HG03108 (cell line): Measurements from ENCODE around the gene LIN52.

Experiments used
- ATAC-seq: cut with Tn5 transposase; IDR thresholded peaks from one replicate; pipeline ENCODE4 v1.9.1; 2021; ENCODE audit warnings: moderate library complexity; ENCODE audit not compliant: unreplicated experiment

The LIN52 gene, protein sequence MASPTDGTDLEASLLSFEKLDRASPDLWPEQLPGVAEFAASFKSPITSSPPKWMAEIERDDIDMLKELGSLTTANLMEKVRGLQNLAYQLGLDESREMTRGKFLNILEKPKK

DNA sequence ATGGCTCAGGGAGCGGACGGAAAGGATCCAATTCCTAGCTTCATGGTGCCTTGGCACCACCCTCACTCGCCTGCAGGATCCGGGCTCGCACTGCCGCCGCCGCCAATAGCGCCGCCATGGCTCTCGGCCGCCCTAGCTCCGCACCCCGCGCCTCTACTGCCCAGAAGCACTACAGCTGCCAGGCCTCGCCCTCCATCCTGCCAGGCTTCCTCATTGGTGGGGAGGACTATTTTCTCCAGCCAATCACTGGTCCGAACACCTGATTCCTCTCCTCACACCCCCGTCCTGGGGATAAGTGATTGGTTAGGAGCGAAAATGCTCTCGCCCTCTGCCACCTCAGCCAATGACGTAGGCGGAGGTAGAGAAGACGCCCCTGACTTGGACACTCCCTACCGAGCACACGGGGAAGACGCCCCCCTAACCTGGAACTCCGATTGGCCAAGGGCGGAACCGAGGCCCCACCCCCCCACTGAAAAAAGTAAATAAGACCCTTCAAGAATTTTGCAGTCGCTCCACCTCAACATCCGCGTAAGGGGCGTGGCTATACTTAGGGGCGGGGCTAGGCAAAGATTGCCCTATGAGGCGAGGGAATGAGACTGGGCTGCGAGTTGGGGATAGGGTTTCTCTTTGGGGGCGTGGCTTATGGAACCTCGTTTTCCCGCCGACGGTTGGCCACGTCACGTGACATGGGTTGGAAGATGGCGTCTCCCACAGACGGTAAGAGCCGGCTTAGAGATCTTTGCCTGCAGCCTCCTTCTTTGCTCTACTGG lies at the start of gene LIN52, which contains the start of gene ALDH6A1:
Gene LIN52 (plus strand): TSS at position 680 of the 770 bp plus-strand sequence. CDS start 19 bp downstream, at position 699.
Gene ALDH6A1 (minus strand): TSS at position 177 of the 770 bp plus-strand sequence. CDS start 59 bp downstream, at position 118.
- peak; percentile 86 for ATAC-seq

DNA sequence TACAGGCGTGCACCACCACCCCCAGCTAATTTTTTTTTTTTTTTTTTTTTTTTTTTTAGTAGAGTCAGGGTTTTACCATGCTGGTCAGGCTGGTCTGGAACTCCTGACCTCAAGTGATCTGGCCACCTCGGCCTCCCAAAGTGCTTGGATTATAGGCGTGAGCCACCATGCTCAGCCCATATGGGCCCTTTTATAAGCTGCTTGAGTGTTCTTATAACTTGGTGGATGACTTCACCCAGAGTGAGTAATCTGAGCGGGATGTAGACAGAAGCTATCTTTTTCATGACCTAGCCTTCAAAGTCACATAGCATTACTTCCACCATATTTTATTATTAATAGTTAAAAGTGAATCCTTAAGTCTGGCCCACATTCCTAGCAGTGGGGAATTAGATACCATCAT lies 49.2 kb upstream of the LIN52 start:
- no peak for ATAC-seq

DNA sequence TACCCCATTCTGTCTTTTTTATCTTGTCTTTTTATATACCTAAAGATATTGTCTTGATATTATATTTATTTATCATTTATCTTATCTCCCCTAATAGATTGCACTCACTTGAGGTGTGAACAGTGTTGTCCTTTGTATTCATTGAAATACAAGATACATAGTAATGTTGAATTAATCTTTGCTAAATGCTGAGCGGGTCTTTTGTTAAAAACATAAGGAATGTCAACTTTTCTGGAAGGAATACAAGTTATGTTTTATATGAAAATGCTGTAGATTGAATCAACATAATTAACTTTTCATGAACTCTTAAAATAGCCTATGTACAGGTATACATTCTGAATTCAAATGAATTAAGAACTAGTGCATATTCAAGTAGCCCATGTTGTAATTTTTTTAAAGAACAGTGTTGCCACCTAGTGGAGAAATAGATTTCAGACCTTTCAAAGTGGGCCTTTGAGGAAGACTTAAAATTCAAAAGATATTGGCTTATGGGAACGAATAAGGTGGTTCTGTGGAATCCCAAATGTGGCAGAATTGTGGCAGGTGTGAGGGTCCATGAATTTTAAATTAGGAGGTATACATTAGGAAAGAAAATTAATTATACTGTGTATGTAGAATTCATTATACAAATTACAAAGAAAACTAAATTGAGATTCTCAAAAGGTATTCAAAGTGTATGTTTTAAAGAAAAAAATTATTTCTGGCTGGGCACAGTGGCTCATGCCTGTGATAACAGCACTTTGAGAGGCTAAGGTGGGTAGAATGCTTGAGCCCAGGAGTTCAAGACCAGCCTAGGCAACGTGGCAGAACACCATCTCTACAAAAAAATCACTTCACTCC lies 46.5 kb upstream of the LIN52 start:
- no peak for ATAC-seq

DNA sequence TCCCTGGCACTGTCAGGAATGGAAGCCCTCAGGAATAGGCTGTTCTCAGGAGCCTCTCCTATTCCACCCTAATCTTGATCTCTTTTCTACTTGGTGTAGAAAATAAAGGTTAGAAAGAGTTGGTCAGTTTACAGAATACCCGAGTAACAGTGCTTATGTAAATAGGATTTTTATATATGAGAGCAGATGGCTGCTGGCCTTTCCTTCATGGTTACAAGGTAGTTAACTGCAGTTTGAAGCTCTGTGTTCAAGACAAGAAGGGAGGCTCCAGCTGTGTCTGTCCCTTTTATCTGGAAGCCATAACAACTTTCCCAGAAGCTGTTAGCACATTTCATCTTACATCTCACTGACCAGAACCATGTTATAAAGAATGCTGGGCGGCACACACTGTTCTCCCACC lies 42.5 kb upstream of the LIN52 start:
- no peak for ATAC-seq

DNA sequence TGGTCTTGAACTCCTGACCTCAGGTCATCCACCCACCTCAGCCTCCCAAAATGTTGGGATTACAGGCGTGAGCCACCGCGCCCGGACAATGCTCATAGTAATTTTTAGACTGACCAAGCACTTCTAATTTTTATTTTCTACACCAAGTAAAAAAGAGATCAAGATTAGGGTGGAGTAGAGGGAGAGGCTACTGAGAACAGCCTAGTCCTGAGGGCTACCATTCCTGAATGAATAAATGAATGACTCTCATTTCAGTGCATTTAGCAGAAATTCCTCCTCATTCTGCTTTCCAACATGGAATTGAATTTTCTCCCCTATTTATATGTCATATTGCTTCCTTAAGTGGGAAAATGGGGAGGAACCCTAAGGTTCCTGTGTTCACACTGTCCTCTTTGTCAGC lies 39.2 kb upstream of the LIN52 start:
- ATAC-seq = no peak

DNA sequence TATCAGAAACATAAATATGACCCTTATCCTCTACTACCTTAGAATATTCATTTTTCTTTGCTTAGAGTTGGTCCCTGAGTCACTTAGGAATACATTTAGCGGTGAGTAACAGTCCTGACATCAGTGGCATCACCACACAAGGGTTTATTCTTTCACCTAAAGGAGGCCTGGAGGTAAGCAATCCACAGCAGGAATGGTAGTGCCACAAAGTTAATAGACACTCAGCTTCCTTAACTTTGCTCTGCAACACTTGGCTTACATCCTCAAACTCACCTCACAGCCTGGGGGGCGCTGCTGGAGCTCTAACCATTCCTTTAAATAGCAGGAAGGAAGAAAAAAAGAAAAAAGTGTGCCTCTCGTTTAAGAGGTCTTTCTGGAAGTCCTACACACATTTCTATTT lies 36.5 kb upstream of the LIN52 start:
- no peak for ATAC-seq

DNA sequence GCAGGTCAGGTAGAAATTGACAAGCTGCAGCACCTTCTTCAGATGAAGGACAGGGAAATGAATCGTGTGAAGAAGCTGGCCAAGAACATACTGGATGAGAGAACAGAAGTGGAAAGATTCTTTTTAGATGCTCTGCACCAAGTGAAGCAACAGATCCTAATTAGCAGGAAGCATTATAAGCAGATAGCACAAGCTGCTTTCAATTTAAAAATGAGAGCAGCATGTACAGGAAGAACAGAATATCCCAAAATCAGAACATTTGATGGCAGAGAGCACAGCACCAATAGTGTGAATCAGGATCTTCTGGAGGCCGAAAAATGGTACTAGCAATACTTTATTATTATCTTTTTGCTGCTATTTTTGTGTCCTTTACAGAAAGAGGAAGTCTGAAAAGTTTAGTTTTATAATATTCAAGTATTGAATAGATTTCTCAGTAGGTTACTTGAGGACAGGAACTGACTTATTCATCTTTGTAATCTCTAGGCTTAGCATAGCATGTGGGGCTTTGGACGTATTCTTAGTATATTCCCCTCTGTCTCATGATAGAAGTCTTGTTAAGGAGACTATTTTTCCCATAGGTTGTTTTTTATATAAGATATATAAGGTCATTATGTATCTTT lies 34.8 kb upstream of the LIN52 start:
- ATAC-seq = no peak

DNA sequence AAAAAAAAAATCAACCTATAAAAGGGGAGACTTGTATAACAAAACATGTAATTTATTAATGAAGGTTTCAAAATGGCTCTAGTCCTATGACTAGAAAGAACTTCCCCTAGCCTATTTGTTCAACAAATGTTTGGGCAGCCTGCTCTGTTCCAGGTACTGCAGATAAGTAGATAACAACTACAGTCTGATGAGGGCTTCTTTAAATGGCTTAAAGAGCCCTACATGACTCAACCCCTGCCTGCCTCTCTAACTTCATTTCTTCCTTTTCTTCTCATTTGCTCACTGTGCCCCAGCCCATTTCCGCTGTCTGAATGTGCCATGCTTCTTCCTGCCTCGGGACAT lies 22.0 kb upstream of the LIN52 start:
- no peak for ATAC-seq

DNA sequence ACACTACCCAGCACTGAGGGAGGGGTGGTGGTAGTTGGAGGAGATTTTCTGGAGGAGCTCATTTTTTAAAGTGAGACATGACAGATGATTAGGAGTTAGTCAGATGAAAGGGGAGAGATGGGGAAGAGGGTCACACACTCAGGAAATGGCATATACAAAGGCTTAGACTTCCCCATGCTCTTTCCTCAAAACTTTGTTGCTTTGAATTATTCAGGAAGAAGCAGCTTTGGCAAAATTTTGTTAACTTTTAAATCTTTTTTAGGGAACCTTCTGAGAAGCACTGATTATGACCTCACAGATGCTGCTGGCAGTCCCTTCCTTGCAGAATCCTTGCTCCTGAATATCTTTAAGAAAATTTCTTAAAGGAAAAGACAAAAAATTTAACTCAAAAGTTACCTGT lies 20.3 kb upstream of the LIN52 start:
- no peak for ATAC-seq

DNA sequence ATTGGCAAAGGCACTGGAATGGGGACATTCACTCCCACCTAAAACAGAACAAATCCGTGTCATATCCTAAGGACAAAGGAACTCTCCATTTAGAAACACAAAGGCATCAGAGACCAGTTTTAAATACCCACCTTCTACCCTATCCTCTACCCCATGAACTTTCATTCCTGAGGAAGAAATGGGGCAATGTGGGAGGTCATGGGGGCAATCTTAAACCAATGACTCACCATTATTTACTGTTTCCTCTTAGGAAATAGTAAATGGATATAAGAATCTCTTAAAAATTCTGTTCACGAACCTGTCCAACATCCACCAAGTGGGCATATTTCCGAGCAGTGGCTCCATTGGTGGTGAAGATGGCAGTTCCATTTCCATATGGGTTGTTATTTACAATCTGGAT lies 19.9 kb upstream of the LIN52 start:
- ATAC-seq = no peak

DNA sequence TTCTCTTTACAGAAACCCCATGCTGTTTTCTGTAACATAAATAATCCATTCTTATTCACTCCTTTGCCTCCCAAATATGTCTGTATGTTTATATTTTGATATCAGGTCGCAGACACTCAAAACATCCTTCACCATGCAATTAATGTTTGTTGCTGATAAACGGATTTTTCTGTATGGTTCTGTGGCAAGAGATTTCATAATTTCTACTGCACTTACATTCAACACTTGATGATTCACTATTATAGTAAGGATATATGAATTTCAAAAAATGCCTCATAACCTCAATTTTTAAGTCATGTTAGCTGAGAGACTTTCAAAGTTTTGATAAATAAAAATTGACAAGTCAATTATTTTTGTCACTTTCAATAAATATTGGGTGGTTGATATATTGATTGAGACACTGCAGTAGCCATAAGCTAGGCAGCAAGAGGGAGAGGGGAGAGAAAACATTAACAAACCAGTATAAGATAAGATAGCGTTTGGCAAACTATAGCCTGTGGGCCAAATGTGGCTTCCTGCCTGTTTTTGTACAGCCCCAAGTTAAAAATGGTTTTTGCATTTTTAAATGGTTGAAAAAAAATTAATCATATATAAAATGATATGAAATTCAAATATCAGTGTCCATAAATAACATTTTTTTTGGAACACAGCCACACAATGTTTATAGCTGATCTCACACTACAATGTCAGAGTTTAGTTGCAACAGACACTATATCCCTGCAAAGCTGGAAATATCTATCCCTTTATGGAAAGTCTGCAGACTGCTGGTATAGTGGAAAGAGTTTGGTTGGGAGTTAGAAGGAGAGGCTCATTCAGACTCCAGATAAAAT lies 18.8 kb upstream of the LIN52 start:
- ATAC-seq = no peak

DNA sequence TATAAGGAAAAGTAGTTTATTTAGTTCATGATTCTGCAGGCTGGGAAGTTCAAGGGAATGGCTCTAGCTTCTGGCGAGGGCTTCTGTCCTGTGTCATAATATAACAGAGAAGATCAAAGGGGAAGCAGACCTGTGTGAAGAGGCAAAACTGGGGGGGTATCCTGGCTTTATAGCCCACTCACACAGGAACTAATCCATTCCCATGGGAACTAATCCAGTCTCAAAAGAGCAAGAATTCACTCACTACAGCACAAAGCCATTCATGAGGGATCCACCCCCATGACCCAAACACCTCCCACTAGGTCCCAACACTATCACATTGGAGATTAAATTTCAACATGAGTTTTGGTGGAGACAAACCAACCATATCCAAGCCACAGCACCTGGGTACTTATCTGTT lies 7.4 kb upstream of the LIN52 start:
- ATAC-seq = no peak

DNA sequence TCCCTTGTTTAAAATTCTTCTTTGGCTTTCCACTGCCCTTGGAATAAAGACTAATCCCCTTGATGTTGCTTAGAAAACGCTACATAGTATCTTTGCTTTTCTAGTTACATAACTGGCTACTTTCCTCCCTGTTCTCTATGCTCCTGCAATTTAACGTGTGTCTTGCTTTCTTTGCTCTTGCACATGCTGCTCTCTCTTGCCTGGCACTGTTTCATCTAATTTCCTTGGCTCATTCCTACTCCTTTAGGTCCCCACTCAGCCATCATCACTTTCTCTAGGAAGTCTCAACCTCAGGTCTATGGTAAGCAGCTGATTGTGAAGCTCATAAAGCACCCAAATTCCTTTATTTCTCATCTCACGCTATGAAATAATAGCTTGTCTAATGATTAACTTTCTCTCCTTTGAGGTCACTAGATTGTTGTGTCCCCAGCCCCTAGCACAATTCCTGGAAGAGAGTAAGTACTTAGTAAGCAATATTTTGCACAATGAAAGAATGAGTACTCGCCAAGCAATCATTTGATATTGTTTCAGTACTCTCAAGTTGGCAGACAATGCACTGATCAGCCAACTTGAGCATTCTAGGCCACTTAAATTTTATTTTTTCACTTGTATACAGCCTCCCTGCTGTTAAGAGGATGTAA lies 3.8 kb upstream of the LIN52 start:
- no peak for ATAC-seq

DNA sequence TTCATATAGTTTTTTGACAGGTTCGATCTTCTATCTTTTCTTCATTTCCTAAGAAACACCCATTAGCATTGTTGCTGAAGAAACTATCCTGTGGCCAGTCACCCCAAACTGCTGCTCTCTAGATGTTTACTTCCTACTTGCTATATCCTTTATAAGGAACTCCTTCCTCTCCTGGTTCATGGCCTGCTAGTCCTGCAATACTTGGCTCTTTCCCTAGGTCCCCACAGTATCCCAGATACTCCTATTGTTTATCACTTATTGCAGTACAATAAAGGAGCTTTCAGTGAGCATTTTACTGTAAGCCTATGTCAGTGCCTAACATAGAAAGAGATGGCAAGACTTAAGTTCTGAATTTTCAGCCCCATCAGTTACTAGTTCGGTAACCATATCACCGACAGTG lies 3.3 kb upstream of the LIN52 start:
- no peak for ATAC-seq

DNA sequence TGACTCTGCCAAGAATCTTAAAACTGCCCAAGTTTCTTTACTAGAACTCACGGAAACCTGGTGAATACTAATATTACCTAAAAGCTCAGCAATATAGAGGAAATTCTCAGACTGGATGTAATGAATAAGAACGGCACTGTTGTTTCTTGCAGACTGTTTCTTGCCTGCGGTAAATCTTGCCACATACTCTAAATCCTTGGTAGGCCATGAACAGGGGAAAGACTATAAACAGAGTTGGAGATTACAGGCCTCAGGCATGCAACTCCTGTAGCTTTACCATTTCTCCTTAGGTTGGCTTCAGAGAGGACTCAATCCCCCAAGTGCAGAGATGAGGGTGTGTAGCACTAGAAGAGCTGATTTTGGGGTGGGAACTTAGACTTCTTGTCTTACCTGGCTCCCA lies 1.6 kb upstream of the LIN52 start:
- no peak for ATAC-seq

DNA sequence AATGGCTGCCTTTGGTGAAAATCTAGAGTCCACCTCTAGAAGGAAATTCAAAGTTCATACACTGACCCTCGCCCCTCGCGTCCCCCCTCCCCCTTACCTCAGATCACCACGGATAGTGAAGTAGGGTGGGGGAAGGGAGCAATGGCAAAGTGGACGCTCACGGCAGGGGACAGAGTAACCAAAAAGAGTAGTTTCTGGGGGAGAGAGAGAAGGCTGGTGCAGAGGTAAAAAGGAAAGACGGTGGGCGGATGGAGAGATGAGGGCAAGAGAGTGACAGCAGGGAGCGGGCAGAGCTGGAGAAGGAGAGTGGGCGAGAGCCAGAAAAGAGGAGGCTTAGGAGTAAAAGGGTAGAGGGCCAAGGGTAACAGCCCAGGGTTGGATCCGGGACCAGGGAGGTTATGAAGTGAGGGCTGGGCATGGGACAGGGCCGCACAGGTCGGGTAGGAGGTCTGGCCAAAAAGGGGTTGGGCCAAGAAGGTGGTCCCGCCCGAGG lies 926 bp upstream of the LIN52 start:
- no peak for ATAC-seq

DNA sequence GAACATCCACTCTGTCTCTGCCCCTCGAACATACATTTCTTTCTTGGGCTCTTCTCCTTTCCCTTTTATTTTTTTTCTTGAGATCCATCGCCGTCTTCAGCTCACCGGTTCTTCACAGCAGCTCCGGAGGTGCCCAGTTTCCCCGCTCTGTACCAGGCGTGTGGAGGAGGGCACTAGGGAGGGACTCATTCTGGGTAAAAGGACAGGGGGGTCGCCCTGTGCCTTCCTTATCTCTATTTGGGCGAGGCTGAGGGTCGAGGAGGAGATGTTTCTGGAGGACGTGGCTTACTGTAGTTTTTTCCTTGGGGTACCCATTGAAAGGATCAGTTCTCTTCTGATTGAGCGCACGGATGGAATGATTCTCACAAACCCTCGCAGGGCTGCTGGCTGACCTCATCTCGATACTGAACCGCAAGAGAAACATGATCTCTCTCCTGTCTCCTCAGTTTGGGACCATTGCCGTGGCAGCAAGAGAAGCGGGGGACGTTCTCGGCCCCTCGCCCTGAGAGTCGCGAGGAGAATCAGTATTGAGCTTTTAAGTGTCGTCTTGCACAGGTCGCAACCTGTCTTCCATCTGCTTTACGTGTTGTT lies 386 bp downstream of the LIN52 start:
- ATAC-seq = no peak

DNA sequence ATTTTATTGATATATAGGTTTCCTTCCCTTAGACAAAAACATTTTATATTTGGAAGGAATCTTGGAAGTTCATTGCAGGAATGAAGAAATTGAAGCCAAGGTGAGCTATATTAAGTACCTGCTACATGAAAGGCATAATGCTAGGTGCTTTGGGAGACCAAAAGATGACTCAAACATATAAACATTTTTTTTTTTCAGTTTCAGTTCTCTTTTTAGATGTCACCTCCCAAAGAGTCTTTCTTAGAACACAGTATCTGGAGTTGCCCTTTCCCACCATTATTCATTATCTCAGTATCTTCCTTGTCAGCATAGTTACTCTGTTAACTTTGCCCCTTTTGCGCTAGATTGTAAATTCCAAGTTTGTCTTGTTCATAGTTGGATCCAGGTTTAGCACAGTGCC lies 1.1 kb downstream of the LIN52 start:
- ATAC-seq = no peak

DNA sequence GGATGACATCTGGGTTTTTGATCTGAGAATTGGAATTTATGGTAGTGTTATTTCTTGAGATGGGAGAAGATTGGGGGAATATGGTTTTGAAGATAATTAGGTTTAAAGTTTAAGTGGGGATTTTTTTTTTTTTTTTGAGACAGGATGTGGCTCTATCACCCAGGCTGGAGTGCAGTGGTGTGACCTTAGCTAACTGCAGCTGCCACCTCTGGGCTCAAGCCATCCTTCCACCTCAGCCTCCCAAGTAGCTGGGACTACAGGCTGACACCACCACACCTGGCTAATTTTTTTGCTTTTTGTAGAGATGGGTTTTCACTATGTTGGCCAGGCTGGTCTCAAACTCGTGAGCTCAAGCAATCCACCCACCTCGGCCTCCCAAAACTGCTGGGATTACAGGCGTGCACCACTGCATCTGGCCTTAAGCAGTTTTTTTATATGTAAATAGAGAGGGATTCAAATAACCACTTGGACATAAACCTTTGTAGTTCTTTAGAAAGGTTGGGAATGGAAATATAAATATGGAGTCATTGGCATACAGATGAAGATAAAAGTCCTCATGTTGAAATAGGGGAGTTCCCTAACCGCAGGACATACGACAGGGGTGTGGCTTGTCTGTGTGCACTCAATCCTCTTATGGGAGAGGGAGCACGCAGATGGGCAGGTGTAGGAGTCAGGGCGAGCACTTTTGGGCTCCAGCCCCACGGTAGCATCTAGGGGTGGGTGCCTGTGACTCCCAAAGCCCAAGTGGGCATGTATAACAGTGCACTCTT lies 4.7 kb downstream of the LIN52 start:
- no peak for ATAC-seq
